ENCODE data around the gene GOLGA8A.
"Not testable (repeated sequence)": the region's sequence is repeated elsewhere in the genome, so short reads cannot be mapped to it uniquely, and the experiment has no call there.

Gene GOLGA8A

DNA sequence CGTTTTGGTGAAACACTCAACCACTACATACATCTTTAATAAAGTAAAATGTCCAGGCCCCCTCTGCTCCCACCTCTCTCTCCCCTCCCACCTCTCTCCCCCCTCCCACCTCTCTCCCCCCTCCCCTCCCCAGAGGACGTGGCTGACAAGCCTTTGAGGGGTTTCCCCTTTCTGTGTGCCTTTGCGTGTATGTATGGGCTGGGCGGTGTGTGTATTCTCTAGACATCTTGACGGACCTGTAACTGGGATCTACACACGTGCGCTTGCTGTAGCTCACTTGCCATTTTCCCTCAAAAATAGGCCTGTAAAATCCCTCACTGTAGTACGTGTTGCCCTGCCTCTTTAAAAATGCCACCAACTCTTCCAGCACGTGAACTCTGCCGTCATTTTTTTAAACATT is 28.6 kb downstream of the GOLGA8A start:
- not testable (repeated sequence) for DNase-seq

DNA sequence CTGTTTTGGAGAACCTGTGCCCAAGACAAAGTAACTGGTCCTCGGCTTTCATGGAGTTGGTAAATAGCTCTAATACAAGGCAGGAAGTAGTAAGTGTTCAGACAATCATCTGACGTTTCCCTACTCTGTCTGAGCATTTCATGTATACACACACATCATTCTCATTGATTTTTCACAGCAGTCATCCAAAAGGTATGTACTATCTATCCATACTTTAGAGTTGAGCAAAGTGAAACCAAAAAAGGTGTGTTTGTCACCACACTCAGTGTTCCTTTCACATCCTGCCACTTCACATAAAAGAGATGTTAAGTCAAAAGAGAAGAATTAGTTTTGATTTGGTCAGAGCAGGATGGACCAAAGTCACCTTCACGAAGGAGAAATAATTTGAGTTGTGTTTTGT is 33.7 kb downstream of the GOLGA8A start:
- not testable (repeated sequence) for DNase-seq

DNA sequence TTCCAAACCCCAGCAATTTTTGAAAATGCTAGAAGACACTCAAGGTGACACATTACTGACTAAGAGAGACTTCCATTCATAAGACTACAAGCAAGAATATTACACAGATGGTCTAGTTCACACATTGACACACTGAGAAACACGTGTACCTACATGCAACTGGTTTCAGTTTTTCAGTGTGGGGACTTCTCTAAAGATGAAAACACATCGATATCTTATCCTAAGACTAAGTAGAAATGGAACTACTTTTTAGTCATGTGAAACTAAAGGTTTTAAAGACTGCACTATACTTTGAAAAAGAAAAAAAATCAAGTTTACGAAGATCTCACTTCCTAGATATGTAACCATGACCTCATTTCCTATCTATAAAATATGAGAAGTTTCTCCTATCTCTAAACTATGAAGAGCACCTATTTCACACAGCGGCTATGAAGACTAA is 34.4 kb downstream of the GOLGA8A start:
- not testable (repeated sequence) for DNase-seq

DNA sequence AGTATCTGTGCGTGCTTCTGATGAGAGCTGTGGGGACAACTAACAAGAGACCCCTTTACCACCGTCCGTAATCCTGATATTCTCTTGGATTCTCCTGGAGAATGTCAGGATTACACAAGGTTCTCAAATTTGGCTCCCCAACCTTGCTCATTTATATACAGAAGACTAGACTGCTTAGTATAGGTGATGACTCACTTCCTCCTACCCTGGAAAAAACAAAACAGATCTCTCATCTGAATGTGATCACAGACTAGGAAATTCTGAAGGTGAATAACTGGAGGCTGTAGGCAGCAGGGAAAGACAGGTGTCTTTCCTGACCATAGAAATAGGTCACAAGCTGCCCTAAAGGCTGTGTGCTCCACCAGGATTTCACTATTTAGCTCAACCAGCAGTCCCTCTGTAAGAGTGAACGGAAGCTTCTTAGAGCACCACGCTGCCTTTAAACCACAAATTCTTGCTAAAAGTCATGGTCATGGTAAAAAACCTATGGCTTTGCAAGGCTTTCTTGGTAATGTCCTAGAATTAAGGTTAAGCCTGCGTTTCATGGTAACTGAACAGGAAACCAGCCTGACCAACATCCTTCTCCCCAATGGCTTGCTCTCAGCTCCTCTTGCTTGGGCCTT is 39.9 kb downstream of the GOLGA8A start:
- DNase-seq = not testable (repeated sequence)

DNA sequence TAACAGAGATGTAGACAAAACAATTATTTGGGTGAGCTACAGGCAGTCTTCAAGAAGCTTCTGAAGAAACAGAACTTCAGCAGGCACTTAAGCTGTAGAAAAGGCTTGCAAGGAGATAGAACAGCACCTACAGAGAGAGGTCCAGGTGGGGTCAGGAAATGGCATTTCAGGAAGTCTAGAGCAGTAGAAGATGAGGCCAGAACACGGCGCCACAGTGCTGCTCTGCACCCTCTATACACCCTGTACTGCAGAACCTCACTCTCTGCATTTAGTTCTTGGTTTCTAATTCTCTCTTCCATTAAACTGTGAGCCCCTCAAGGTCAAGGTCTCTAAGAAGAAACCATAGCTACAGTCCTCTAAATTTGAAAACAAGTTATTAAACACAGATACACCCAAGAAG is 44.6 kb downstream of the GOLGA8A start:
- not testable (repeated sequence) for DNase-seq

DNA sequence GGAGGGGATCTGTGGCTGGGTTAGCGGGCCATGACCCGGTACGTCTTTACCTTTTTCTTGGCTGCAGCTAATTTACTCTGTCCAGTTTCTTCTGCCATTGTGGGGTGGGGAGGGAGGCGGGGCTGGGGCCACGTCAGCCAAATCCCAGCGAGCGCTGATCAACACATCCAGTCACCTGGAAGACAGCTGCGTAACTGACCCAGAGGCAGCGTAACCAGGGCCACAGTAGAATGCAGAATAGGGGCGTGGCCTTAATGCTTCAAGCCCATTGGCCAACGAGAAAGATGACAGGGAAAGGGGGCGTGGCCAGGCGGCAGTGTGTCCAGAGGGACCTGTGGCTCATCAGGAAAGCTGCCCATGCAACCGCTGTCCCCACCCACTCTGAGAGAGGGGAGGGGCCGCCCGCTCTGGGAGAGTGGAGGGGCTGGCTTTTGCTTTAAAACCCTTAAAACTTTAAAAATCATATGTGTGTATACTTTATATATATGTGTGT is 48.0 kb downstream of the GOLGA8A start:
- DNase-seq = not testable (repeated sequence)
